ENCODE results near the gene SLC38A6. TPM values are rescaled to one million over a fixed set of nuclear protein-coding genes. Genes with fewer than 3 reads are reported as not detected.

Gene SLC38A6
- total RNA-seq, 6 experiments from 2014 or later: 3.5 to 6.8 (median 5.9) TPM

DNA sequence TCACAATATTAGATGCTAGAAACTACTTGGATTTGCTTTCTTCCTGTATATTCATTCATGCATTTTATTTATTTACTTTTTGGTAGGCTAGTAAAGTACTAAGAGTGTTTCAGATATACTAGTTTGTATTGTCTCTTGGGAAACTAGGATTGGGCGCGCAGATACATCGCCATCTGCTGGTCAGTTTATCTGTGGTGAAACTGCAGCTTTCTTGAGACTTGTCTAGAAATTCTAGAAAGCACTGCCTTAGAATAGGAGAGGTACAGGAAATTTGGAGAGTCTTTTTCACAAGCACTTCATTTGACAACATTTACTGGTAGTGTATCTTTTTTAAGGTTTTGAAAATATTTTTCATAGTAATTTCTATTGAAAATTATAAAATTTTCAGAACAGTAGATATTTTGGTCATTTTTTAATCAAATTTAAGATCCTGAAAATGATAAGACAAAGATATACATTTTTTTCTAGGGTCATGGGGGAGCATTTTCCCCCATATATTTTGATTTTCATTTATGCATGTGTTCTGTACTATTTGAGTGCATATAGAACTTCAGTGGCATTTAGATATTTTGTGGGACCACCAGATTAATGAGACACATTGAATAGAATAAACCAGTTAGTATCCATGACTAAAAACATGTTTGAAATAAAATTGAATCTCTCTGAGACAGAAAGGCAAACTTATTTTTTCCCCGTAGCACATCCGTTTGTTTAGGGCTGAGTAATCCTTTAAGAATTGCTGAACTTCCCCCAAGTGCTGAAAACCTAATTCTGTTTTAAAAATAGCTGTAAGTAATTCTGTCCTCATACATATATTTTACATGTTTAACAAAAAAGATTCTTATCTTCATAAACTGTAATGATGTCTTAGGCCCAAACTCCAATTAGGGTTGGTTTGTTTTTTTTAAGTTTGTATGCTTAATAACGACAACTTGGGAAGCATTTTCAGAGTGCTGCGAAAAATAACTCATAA lies 44.5 kb downstream of the SLC38A6 start:
- Histone ChIP-seq H3K4me3 (no peak overlapping the region), H3K27ac (no peak overlapping the region), H3K4me1 (no peaks in the 10 kb centered on the region), H3K36me3 (no peaks in the 10 kb centered on the region), H3K9me3 (no peaks in the 10 kb centered on the region), H3K27me3 (no peaks in the 10 kb centered on the region)
- WGBS (ENCODE audit: insufficient coverage, low coverage, low lambda C conversion rate, missing lambda C conversion rate): 43% methylated on average over 7 of the region's 7 CpGs
- ATAC-seq (peak; percentile 86 to 92 (median 88)), DNase-seq (peak in 2 of 3 donors; percentile 56 to 63)
- TF ChIP-seq, protein P1, sequence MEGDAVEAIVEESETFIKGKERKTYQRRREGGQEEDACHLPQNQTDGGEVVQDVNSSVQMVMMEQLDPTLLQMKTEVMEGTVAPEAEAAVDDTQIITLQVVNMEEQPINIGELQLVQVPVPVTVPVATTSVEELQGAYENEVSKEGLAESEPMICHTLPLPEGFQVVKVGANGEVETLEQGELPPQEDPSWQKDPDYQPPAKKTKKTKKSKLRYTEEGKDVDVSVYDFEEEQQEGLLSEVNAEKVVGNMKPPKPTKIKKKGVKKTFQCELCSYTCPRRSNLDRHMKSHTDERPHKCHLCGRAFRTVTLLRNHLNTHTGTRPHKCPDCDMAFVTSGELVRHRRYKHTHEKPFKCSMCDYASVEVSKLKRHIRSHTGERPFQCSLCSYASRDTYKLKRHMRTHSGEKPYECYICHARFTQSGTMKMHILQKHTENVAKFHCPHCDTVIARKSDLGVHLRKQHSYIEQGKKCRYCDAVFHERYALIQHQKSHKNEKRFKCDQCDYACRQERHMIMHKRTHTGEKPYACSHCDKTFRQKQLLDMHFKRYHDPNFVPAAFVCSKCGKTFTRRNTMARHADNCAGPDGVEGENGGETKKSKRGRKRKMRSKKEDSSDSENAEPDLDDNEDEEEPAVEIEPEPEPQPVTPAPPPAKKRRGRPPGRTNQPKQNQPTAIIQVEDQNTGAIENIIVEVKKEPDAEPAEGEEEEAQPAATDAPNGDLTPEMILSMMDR (IDR thresholded peaks at IDR 0.05): peak; percentile 88 to 94 (median 91)
- TF ChIP-seq POLR2A (IDR thresholded peaks at IDR 0.05): no peak
- intact Hi-C loops (cut with DNase I): no loop called here

DNA sequence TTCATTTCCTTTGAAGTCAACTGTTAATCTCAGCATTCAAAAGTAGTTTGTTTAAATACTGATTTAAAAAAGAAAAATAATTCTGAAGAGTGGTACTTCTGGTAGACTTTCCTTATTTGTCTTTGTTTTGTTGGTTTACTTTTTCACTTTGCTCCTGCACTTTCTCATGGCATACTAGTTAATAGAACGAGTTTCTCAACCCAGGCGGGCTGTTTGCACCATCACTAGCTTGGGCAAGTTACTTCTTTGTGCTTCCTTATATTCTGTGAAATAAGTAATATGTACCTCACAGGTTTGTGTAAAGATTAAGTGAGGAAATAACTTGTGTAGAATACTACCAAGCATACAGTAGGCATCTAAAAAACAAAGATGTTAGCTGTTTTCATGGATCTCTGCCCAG lies 45.5 kb downstream of the SLC38A6 start:
- no peak overlapping the region for H3K27ac ChIP-seq
- DNase-seq (no peak), ATAC-seq (no peak)
- no peaks in the 10 kb centered on the region for H3K27me3 ChIP-seq
- 74% methylated on average over 2 of the region's 2 CpGs for WGBS (ENCODE audit: insufficient coverage, low coverage, low lambda C conversion rate, missing lambda C conversion rate)
- H3K9me3 ChIP-seq: no peaks in the 10 kb centered on the region
- intact Hi-C loops (cut with DNase I): no loop called here
- H3K36me3 ChIP-seq: no peaks in the 10 kb centered on the region
- TF ChIP-seq POLR2A (IDR thresholded peaks at IDR 0.05): no peak
- TF ChIP-seq, protein P1 (IDR thresholded peaks at IDR 0.05): no peak
- H3K4me1 ChIP-seq: no peaks in the 10 kb centered on the region
- no peak overlapping the region for H3K4me3 ChIP-seq

DNA sequence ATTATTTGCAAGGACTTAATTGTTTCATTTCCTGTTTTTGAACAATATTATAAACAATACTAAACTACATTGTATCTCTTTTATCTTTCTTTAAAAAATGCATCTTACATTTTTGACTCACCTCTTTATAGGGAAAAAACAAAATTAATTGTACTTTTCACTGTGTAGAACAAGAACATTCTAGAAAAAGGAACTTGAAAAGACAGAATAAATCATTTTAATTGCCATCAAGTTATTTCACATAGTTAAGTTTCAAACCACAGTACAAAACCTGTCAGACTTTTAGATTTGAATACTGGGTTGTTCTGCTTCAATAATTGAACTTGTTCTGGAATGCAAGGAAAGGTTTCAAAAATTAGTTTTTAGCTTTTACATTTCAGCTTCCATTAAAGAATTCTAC lies 50.0 kb downstream of the SLC38A6 start:
- Histone ChIP-seq H3K9me3 (no peaks in the 10 kb centered on the region), H3K4me1 (no peaks in the 10 kb centered on the region), H3K4me3 (no peak overlapping the region), H3K27me3 (no peaks in the 10 kb centered on the region), H3K27ac (no peak overlapping the region), H3K36me3 (no peaks in the 10 kb centered on the region)
- TF ChIP-seq, protein P1 (IDR thresholded peaks at IDR 0.05): no peak
- no peak for TF ChIP-seq POLR2A (IDR thresholded peaks at IDR 0.05)
- ATAC-seq: no peak
- intact Hi-C loops (cut with DNase I): no loop called here
- no peak for DNase-seq

DNA sequence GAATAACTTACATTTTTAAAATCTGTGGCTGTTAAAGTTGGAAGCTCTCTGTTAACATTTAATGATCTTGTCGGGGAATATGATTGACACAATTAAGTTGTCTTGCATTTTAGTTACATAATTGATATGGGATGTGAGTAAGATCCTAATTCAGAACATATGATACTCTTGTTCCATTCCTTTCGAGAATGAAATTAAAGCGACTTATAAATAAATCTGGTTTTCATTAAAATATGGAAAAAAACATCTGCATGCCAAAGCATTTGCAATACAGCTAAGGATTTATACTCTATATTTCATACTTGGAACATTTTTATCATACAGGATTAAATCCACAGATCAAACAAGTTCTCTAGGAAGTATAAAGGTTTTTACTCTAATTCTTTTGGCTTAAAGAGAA lies 52.0 kb downstream of the SLC38A6 start:
- intact Hi-C loops (cut with DNase I): no loop called here
- no peak for TF ChIP-seq POLR2A (IDR thresholded peaks at IDR 0.05)
- TF ChIP-seq, protein P1 (IDR thresholded peaks at IDR 0.05): no peak
- H3K4me3 ChIP-seq: no peak overlapping the region
- 85% methylated on average over 3 of the region's 3 CpGs for WGBS (ENCODE audit: insufficient coverage, low coverage, low lambda C conversion rate, missing lambda C conversion rate)
- no peaks in the 10 kb centered on the region for H3K4me1 ChIP-seq
- no peaks in the 10 kb centered on the region for H3K36me3 ChIP-seq
- H3K9me3 ChIP-seq: no peaks in the 10 kb centered on the region
- no peak overlapping the region for H3K27ac ChIP-seq
- no peaks in the 10 kb centered on the region for H3K27me3 ChIP-seq
- DNase-seq: no peak
- ATAC-seq: no peak

Data from right lobe of liver (tissue), 6 donors.